Stomach (tissue), 4 donors: ENCODE results near the gene BTBD17.

ENCODE experiments used
- POLR2A ChIP-seq, 4 donors: fragments of 450-650 bp; IDR thresholded peaks; one replicate each; pipeline ENCODE4 v1.6.1; 2016; ENCODE audit warnings: antibody characterized with exemption in 4 of 4, control low read depth in 2 of 4, mild to moderate bottlenecking in 1 of 4, moderate library complexity in 1 of 4
- POLR2AphosphoS5 ChIP-seq, 3 donors: sonication (generic); formaldehyde crosslinking; IDR thresholded peaks; one replicate each; pipeline ENCODE4 v1.6.1; 2016; ENCODE audit warnings: antibody characterized with exemption in 3 of 3

DNA sequence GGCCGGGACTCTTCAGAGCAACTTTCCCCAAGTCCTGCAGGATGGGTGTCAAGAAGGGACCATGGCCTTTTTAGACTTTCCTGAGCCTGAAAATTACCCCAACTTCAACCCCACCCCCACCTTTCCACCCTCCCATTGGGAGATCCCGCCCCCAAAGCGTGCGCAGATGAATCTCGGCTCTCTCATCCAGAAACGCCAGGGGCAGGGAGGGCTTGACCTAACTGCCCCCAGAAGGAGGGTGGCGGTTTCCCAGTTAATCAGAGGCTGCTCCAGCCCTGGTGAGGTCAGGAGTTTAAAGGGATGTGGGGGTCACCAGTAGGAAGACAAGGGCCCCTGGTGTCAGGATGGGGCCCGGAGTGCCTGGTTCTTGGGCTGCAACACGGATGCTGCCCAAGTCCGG, 35.2 kb downstream of the BTBD17 start:
- TF ChIP-seq POLR2A (IDR thresholded peaks at IDR 0.05) (no peak), POLR2AphosphoS5 (IDR thresholded peaks at IDR 0.05) (no peak)
